Fibroblast of lung (primary cell): ENCODE measurements around the gene FTO.

Experiments
- EZH2 ChIP-seq: IDR thresholded peaks from 2 replicates; pipeline ENCODE4 v1.5.1; 2012; ENCODE audit warnings: low read length, control low read depth, mild to moderate bottlenecking; ENCODE audit errors: missing control alignments
- TF ChIP-seq, protein P1 (sequence below), 2 donors: IDR thresholded peaks in 1 of 2; conservative IDR thresholded peaks in 1 of 2; 1 replicate in 1 of 2; 2 replicates in 1 of 2; pipeline ENCODE4 v1.5.1; 2011 to 2012; ENCODE audit warnings: low read length in 2 of 2, control low read depth in 1 of 2, inconsistent platforms in 1 of 2, low read depth in 1 of 2, mild to moderate bottlenecking in 1 of 2

GRCh38 chr16:54118846-54119245, 414.9 kb downstream of the FTO start:
- TF ChIP-seq, protein P1, sequence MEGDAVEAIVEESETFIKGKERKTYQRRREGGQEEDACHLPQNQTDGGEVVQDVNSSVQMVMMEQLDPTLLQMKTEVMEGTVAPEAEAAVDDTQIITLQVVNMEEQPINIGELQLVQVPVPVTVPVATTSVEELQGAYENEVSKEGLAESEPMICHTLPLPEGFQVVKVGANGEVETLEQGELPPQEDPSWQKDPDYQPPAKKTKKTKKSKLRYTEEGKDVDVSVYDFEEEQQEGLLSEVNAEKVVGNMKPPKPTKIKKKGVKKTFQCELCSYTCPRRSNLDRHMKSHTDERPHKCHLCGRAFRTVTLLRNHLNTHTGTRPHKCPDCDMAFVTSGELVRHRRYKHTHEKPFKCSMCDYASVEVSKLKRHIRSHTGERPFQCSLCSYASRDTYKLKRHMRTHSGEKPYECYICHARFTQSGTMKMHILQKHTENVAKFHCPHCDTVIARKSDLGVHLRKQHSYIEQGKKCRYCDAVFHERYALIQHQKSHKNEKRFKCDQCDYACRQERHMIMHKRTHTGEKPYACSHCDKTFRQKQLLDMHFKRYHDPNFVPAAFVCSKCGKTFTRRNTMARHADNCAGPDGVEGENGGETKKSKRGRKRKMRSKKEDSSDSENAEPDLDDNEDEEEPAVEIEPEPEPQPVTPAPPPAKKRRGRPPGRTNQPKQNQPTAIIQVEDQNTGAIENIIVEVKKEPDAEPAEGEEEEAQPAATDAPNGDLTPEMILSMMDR (conservative IDR thresholded peaks at IDR 0.05 in 1 of 2, IDR thresholded peaks at IDR 0.05 in 1 of 2; ENCODE audit: low read depth in 1 of 2, low read length in 2 of 2): no peak
- TF ChIP-seq EZH2: no peak
